B cell (primary cell): ENCODE data around the gene CCDC38. TPM values are rescaled to one million over a fixed set of nuclear protein-coding genes. Genes with fewer than 3 reads are reported as not detected.

ENCODE experiments used
- ATAC-seq: fragments of 200-7000 bp; cut with Tn5 transposase; one replicate; pipeline ENCODE4 v1.10.0; 2021; ENCODE audit warnings: low read depth, mild to moderate bottlenecking, moderate number of reproducible peaks, moderate library complexity
- CTCF ChIA-PET: fragments of 350-600 bp; sonication (Branson Sonifier 250); formaldehyde crosslinking; loops from one replicate; lab custom pipeline; 2021; ENCODE audit warnings: antibody characterized with exemption, inconsistent platforms; lab: Charles Lee
- POLR2A ChIA-PET: fragments of 350-600 bp; sonication (Branson Sonifier 250); formaldehyde crosslinking; loops from one replicate; lab custom pipeline; 2021; ENCODE audit warnings: antibody characterized with exemption; lab: Charles Lee
- DNase-seq: peaks from one replicate; pipeline ENCODE4 v3.0.0; 2013
- H2AFZ ChIP-seq: 2 replicates; pipeline ENCODE4 v1.6.1; 2012; ENCODE audit warnings: mild to moderate bottlenecking, low read depth, low read length; ENCODE audit not compliant: insufficient read depth, poor library complexity, severe bottlenecking
- H3K27ac ChIP-seq, 2 donors: 1 replicate in 1 of 2; 2 replicates in 1 of 2; pipeline ENCODE4 v1.5.1; 2012 to 2013; ENCODE audit warnings: low read length in 2 of 2, mild to moderate bottlenecking in 2 of 2, moderate library complexity in 1 of 2
- H3K27me3 ChIP-seq, 4 experiments: fragments of 200-600 bp in 1 of 4; sonication (generic) in 1 of 4; replicated peaks in 1 of 4; 1 replicate in 2 of 4; 2 replicates in 2 of 4; pipeline versions ENCODE4 v1.6.1 to v1.7.0; 2013 to 2016; ENCODE audit warnings: low read length in 3 of 4, mild to moderate bottlenecking in 2 of 4, mixed read lengths in 1 of 4, moderate library complexity in 1 of 4; ENCODE audit not compliant: insufficient read depth in 4 of 4, control insufficient read depth in 3 of 4; ENCODE audit errors: control extremely low read depth in 1 of 4
- H3K36me3 ChIP-seq, 2 experiments: replicated peaks in 1 of 2; 1 replicate in 1 of 2; 2 replicates in 1 of 2; pipeline versions ENCODE4 v1.6.1 to v1.7.1; 2013; ENCODE audit warnings: low read length in 1 of 2; ENCODE audit not compliant: insufficient read depth in 2 of 2, control insufficient read depth in 1 of 2; ENCODE audit errors: control extremely low read depth in 1 of 2, extremely low read depth in 1 of 2
- H3K4me1 ChIP-seq, 2 donors: fragments of 200-600 bp in 1 of 2; sonication (generic) in 1 of 2; 1 replicate in 1 of 2; 2 replicates in 1 of 2; pipeline versions ENCODE4 v1.5.1 to v1.6.1; 2013 to 2017; ENCODE audit warnings: low read length in 2 of 2; ENCODE audit not compliant: control insufficient read depth in 2 of 2, insufficient read depth in 2 of 2
- H3K4me2 ChIP-seq: replicated peaks from 2 replicates; pipeline ENCODE3; 2012; ENCODE audit warnings: mild to moderate bottlenecking, low read depth, low read length; ENCODE audit not compliant: poor library complexity, severe bottlenecking
- H3K4me3 ChIP-seq, 5 experiments: fragments of 200-600 bp in 1 of 5; sonication (generic) in 1 of 5; 1 replicate in 3 of 5; 2 replicates in 2 of 5; pipeline versions ENCODE4 v1.5.1 to v1.7.0; 2011 to 2016; ENCODE audit warnings: low read length in 4 of 5, mild to moderate bottlenecking in 4 of 5, low read depth in 2 of 5, control low read depth in 1 of 5, moderate library complexity in 1 of 5; ENCODE audit not compliant: insufficient read depth in 1 of 5; ENCODE audit errors: control extremely low read depth in 1 of 5, extremely low read depth in 1 of 5
- H3K79me2 ChIP-seq: fragments of 200-600 bp; sonication (generic); one replicate; pipeline ENCODE4 v1.6.0; 2016; ENCODE audit warnings: low read length; ENCODE audit not compliant: control insufficient read depth, insufficient read depth
- H3K9ac ChIP-seq: fragments of 200-600 bp; sonication (generic); 2 replicates; pipeline ENCODE4 v1.6.1; 2017; ENCODE audit warnings: mild to moderate bottlenecking, low read length, moderate library complexity
- H3K9me3 ChIP-seq, 3 donors: one replicate each; pipeline versions ENCODE4 v1.6.1 to v1.7.1; 2013; ENCODE audit warnings: low read length in 2 of 3; ENCODE audit not compliant: control insufficient read depth in 2 of 3, insufficient read depth in 1 of 3; ENCODE audit errors: control extremely low read depth in 1 of 3
- H4K20me1 ChIP-seq: 2 replicates; pipeline ENCODE4 v1.6.0; 2012; ENCODE audit warnings: mild to moderate bottlenecking, low read length; ENCODE audit not compliant: insufficient read depth, control insufficient read depth, poor library complexity, severe bottlenecking
- H3K27ac Mint-ChIP-seq: one replicate; pipeline ENCODE4 v1.8.0; 2021; ENCODE audit warnings: mixed read lengths
- H3K27me3 Mint-ChIP-seq: one replicate; pipeline ENCODE4 v1.8.0; 2021; ENCODE audit warnings: mixed read lengths
- H3K4me1 Mint-ChIP-seq: one replicate; pipeline ENCODE4 v1.8.0; 2021; ENCODE audit warnings: mixed read lengths
- H3K4me3 Mint-ChIP-seq: one replicate; pipeline ENCODE4 v1.8.0; 2021; ENCODE audit warnings: mixed read lengths
- H3K9me3 Mint-ChIP-seq: one replicate; pipeline ENCODE4 v1.8.0; 2022; ENCODE audit warnings: mixed read lengths; ENCODE audit not compliant: insufficient read depth
- EZH2 ChIP-seq: IDR thresholded peaks from 2 replicates; pipeline ENCODE4 v1.6.1; 2012; ENCODE audit warnings: borderline replicate concordance, low read depth, mild to moderate bottlenecking, moderate library complexity, low read length; ENCODE audit not compliant: insufficient read depth, poor library complexity, severe bottlenecking
- WGBS: methylation state at CpG from one replicate; pipeline ENCODE4 v1.1.5; 2013; ENCODE audit warnings: missing lambda C conversion rate; ENCODE audit not compliant: insufficient coverage; 5-methylcytosine and 5-hydroxymethylcytosine counted together
- intact Hi-C: fragments of 100-400 bp; cut with micrococcal nuclease; formaldehyde crosslinking; loops from one replicate; pipeline ENCODE4 v1.10.0; 2022
- polyA plus RNA-seq: library from polyadenylated mRNA; depleted of rRNA; stranded (reverse); fragments of >200 nt; gene quantifications from 2 replicates; pipeline ENCODE4 v1.2.3, GENCODE V29; 2012
- total RNA-seq, 2 donors: library from RNA; stranded (reverse); fragments of 120-200 nt in 1 of 2; gene quantifications; 1 replicate in 1 of 2; 2 replicates in 1 of 2; pipeline versions ENCODE4 v1.2.3 to v1.2.4, GENCODE V29; 2013 to 2022
- TF ChIP-seq, protein P1 (sequence below): fragments of 200-600 bp; IDR thresholded peaks from one replicate; pipeline ENCODE4 v1.8.0; 2022; ENCODE audit warnings: antibody characterized with exemption, mild to moderate bottlenecking

Gene CCDC38
- total and polyA plus RNA-seq, 2 donors (not counting 1 experiment from before 2014, with no cell fraction given) = 1.3 TPM; not detected in 1

DNA sequence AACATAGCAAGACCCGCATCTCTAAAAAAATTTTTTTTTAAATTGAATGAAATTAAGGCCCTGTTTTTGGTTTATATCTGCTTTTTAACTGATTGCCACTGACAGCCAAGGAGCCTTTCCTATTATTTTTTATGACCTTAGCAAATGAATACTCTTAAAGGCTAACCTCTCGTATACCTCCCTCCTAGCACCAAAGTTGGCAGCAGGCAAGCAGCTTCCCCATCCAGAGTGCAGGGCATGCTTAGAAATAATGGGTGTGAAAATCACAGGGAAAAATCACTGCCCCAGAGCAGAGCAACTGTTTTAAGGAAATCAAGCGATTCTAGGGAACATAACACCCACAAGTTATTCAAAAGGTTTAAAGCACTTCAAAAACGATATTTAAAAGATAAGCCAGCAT is 33.1 kb upstream of the CCDC38 start:
- no peak overlapping the region for H2AFZ ChIP-seq
- H4K20me1 ChIP-seq = no peaks in the 10 kb centered on the region
- peaks cover 0 to 2% of the 10 kb centered on the region in 2 experiments for H3K36me3 ChIP-seq
- H3K4me1 ChIP-seq = no peaks in the 10 kb centered on the region
- ATAC-seq (no peak), DNase-seq (no peak)
- H3K4me3 ChIP-seq = no peak overlapping the region
- intact Hi-C loops = no loop called here
- TF ChIP-seq EZH2 = no peak
- TF ChIP-seq, protein P1, sequence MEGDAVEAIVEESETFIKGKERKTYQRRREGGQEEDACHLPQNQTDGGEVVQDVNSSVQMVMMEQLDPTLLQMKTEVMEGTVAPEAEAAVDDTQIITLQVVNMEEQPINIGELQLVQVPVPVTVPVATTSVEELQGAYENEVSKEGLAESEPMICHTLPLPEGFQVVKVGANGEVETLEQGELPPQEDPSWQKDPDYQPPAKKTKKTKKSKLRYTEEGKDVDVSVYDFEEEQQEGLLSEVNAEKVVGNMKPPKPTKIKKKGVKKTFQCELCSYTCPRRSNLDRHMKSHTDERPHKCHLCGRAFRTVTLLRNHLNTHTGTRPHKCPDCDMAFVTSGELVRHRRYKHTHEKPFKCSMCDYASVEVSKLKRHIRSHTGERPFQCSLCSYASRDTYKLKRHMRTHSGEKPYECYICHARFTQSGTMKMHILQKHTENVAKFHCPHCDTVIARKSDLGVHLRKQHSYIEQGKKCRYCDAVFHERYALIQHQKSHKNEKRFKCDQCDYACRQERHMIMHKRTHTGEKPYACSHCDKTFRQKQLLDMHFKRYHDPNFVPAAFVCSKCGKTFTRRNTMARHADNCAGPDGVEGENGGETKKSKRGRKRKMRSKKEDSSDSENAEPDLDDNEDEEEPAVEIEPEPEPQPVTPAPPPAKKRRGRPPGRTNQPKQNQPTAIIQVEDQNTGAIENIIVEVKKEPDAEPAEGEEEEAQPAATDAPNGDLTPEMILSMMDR = no peak
- no peak overlapping the region for H3K27ac ChIP-seq
- no peaks in the 10 kb centered on the region for H3K27me3 Mint-ChIP-seq
- no peak overlapping the region for H3K27ac Mint-ChIP-seq
- no peaks in the 10 kb centered on the region for H3K27me3 ChIP-seq
- CTCF ChIA-PET = no interaction called here
- H3K4me3 Mint-ChIP-seq = no peak overlapping the region
- H3K4me2 ChIP-seq = no peak overlapping the region
- no peaks in the 10 kb centered on the region for H3K4me1 Mint-ChIP-seq
- no peaks in the 10 kb centered on the region for H3K79me2 ChIP-seq
- no peaks in the 10 kb centered on the region for H3K9me3 ChIP-seq
- POLR2A ChIA-PET = no interaction called here
- H3K9ac ChIP-seq = no peak overlapping the region
- H3K9me3 Mint-ChIP-seq = no peaks in the 10 kb centered on the region
- 100% methylated on average over 2 of the region's 4 CpGs for WGBS

DNA sequence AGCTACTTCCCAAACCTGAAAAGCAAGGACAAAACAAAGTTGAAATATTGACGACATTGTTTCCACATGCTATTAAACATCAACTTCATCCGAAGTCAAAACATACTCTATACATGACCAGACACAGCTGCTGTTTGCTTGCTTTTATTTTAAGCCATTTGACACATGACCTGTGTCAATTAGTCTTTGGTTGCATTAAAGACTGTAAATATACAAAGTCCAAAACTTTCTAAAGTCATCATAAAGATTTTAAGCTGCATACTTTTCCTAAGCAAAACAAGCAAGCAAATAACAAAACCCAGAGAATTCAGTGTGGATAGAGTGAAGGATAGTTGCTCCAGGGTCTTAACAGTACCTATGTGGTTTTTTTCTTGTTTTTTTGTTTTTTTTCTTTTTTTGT is 31.9 kb upstream of the CCDC38 start:
- WGBS = no CpG with 5 or more reads among the region's 2 CpGs
- no peaks in the 10 kb centered on the region for H3K27me3 Mint-ChIP-seq
- H3K4me2 ChIP-seq = no peak overlapping the region

More for the DNA sequence above, 31.9 kb upstream of the CCDC38 start:
- H3K27me3 ChIP-seq = no peaks in the 10 kb centered on the region
- H3K9me3 ChIP-seq = no peaks in the 10 kb centered on the region
- no peak for DNase-seq
- no peaks in the 10 kb centered on the region for H3K4me1 ChIP-seq
- H3K9ac ChIP-seq = no peak overlapping the region
- H3K79me2 ChIP-seq = no peaks in the 10 kb centered on the region
- Mint-ChIP-seq H3K9me3 (no peaks in the 10 kb centered on the region), H3K4me3 (no peak overlapping the region), H3K27ac (no peak overlapping the region), H3K4me1 (no peaks in the 10 kb centered on the region)
- ATAC-seq = no peak
- peaks cover 0 to 2% of the 10 kb centered on the region in 2 experiments for H3K36me3 ChIP-seq
- no peak overlapping the region for H2AFZ ChIP-seq
- no peak overlapping the region for H3K4me3 ChIP-seq
- H3K27ac ChIP-seq = no peak overlapping the region
- TF ChIP-seq EZH2 = no peak
- TF ChIP-seq, protein P1 = no peak
- ChIA-PET POLR2A (no interaction called here), CTCF (no interaction called here)
- H4K20me1 ChIP-seq = no peaks in the 10 kb centered on the region
- intact Hi-C loops = no loop called here
